HL-60 (cell line): Measurements from ENCODE around the gene COL4A2.

Experiments
- DNase-seq, 2 experiments: peaks; one replicate each; pipeline ENCODE4 v3.0.0-alpha.2; 2010 to 2020; ENCODE audit warnings: low read depth in 1 of 2, low spot score in 1 of 2
- H3K27ac ChIP-seq: fragments of 250-450 bp; sonication (Bioruptor Pico); replicated peaks from 2 replicates; pipeline ENCODE4 v1.5.1; 2020; ENCODE audit warnings: mild to moderate bottlenecking, moderate library complexity
- H3K27me3 ChIP-seq: fragments of 250-450 bp; sonication (Bioruptor Pico); 2 replicates; pipeline ENCODE4 v1.5.1; 2021; ENCODE audit warnings: mild to moderate bottlenecking, moderate library complexity; ENCODE audit not compliant: insufficient read depth, poor library complexity, severe bottlenecking
- H3K4me3 ChIP-seq: replicated peaks from 2 replicates; pipeline ENCODE4 v1.5.1; 2011; ENCODE audit warnings: mild to moderate bottlenecking, control low read depth, low read length; ENCODE audit not compliant: insufficient read depth
- CTCF ChIP-seq: IDR thresholded peaks from one replicate; pipeline ENCODE4 v1.5.1; 2011; ENCODE audit warnings: low read length, control low read depth, inconsistent platforms; ENCODE audit not compliant: insufficient read depth
- GABPA ChIP-seq: IDR thresholded peaks from 2 replicates; pipeline ENCODE4 v1.6.1; 2012; ENCODE audit warnings: low read depth
- POLR2AphosphoS5 ChIP-seq: IDR thresholded peaks from 2 replicates; pipeline ENCODE4 v1.6.1; 2012; ENCODE audit warnings: low read depth
- REST ChIP-seq: IDR thresholded peaks from 2 replicates; pipeline ENCODE4 v1.6.1; 2012; ENCODE audit warnings: low read depth; ENCODE audit not compliant: insufficient replicate concordance
- SPI1 ChIP-seq: IDR thresholded peaks from 2 replicates; pipeline ENCODE4 v1.6.1; 2012; ENCODE audit warnings: low read depth, mild to moderate bottlenecking, borderline replicate concordance

The COL4A2 gene

GRCh38 chr13:110322828-110323171, 15.7 kb downstream of the COL4A2 start:
- no peak overlapping the region for H3K4me3 ChIP-seq
- H3K27me3 ChIP-seq = peaks cover 37% of the 10 kb centered on the region
- no peak overlapping the region for H3K27ac ChIP-seq
- DNase-seq = no peak
- TF ChIP-seq SPI1 = no peak
- TF ChIP-seq GABPA = no peak
- no peak for TF ChIP-seq CTCF
- TF ChIP-seq POLR2AphosphoS5 = no peak
- TF ChIP-seq REST = no peak

GRCh38 chr13:110323172-110323891, 16.2 kb downstream of the COL4A2 start:
- H3K27me3 ChIP-seq = peaks cover 40% of the 10 kb centered on the region
- no peak overlapping the region for H3K27ac ChIP-seq
- TF ChIP-seq GABPA (no peak), SPI1 (no peak), CTCF (no peak), POLR2AphosphoS5 (no peak)
- no peak for DNase-seq
- no peak overlapping the region for H3K4me3 ChIP-seq

- no peak for DNase-seq
- no peak overlapping the region for H3K27ac ChIP-seq
- H3K4me3 ChIP-seq = no peak overlapping the region
- TF ChIP-seq GABPA (no peak), CTCF (no peak)
- peaks cover 33% of the 10 kb centered on the region for H3K27me3 ChIP-seq
Observed at GRCh38 chr13:110324026-110324749, 17.1 kb downstream of the COL4A2 start.

- H3K27ac ChIP-seq = no peak overlapping the region
- no peak for TF ChIP-seq GABPA
- TF ChIP-seq REST = no peak
- TF ChIP-seq CTCF = no peak
- no peak for TF ChIP-seq POLR2AphosphoS5
- TF ChIP-seq SPI1 = no peak
- DNase-seq = no peak
Observed at GRCh38 chr13:110326263-110326904, 19.3 kb downstream of the COL4A2 start.

More at GRCh38 chr13:110326263-110326904, 19.3 kb downstream of the COL4A2 start:
- Histone ChIP-seq H3K27me3 (peaks cover 25% of the 10 kb centered on the region), H3K4me3 (no peak overlapping the region)
